GM12878 (cell line): ENCODE results near the gene EMILIN2.

ENCODE experiments used
- POLR2A ChIP-seq: IDR thresholded peaks from 2 replicates; pipeline ENCODE4 v1.6.1; 2011; ENCODE audit warnings: low read depth, mild to moderate bottlenecking, low read length
- TARDBP ChIP-seq: IDR thresholded peaks from 2 replicates; pipeline ENCODE4 v1.6.1; 2016; ENCODE audit warnings: borderline replicate concordance
- TBL1XR1 ChIP-seq: IDR thresholded peaks from 2 replicates; pipeline ENCODE4 v1.6.1; 2012; ENCODE audit warnings: low read depth, low read length, improper control_type of control experiment
- ZNF622 ChIP-seq: fragments of 450-650 bp; IDR thresholded peaks from 2 replicates; pipeline ENCODE4 v1.6.1; 2017; ENCODE audit warnings: mild to moderate bottlenecking, inconsistent platforms
- TF ChIP-seq, protein P1 (sequence below): IDR thresholded peaks from 2 replicates; pipeline ENCODE4 v1.6.1; 2011; ENCODE audit warnings: low read depth, mild to moderate bottlenecking, low read length, moderate library complexity, borderline replicate concordance; ENCODE audit errors: extremely low read depth
- TF ChIP-seq, protein P2 (sequence below): fragments of 450-650 bp; formaldehyde crosslinking; IDR thresholded peaks from 2 replicates; pipeline ENCODE4 v1.4.0; 2022; ENCODE audit warnings: mild to moderate bottlenecking, moderate library complexity
- TF ChIP-seq, protein P3 (sequence below), 3 experiments: IDR thresholded peaks in 2 of 3; conservative IDR thresholded peaks in 1 of 3; 2 replicates each; pipeline ENCODE4 v1.5.1; 2011; ENCODE audit warnings: low read depth in 3 of 3, low read length in 3 of 3, mild to moderate bottlenecking in 3 of 3, control low read depth in 2 of 3, moderate library complexity in 2 of 3, inconsistent platforms in 1 of 3, mixed read lengths in 1 of 3; ENCODE audit not compliant: control insufficient read depth in 2 of 3, insufficient read depth in 1 of 3; ENCODE audit errors: extremely low read depth in 1 of 3
- TF ChIP-seq, protein P4 (sequence below): fragments of 450-650 bp; IDR thresholded peaks from 2 replicates; pipeline ENCODE4 v1.6.1; 2016; ENCODE audit warnings: mild to moderate bottlenecking, moderate library complexity, borderline replicate concordance

DNA sequence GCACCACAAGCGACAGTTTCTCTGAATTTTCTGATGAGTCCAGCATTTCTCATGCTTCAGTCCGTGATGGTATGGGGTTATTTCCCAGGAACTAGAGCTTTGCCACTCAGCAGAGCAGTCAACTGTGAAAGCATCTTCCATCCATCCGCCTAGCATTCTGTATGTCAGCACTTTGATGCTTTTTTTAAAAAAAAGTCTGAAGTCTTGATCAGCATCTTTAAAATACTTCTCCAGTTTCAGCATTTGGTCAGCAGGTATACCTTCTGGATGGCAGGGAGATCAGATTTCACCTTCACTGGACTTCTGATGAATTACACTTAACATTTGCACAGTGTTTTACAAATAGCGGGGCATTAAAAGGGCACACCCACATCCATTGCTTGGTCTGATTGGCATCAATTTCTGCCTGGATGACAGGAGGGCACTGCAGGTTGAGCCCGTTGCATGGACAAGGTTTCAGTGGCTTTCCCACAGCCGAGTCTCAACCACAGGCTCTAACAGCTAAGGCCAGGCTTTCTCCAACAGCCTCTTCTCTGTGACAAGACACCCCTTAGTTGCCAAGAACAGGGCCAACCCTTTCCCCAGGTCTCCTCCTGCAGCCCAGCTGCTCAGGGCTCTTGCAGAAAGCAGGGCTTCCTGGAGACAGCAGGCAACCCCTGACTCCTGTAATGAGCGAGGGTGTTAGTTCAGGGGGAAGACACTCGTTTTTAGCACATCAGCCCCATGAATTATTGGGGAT, 54.0 kb downstream of the EMILIN2 start:
- TF ChIP-seq, protein P1, sequence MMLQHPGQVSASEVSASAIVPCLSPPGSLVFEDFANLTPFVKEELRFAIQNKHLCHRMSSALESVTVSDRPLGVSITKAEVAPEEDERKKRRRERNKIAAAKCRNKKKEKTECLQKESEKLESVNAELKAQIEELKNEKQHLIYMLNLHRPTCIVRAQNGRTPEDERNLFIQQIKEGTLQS = no peak
- TF ChIP-seq, protein P2, sequence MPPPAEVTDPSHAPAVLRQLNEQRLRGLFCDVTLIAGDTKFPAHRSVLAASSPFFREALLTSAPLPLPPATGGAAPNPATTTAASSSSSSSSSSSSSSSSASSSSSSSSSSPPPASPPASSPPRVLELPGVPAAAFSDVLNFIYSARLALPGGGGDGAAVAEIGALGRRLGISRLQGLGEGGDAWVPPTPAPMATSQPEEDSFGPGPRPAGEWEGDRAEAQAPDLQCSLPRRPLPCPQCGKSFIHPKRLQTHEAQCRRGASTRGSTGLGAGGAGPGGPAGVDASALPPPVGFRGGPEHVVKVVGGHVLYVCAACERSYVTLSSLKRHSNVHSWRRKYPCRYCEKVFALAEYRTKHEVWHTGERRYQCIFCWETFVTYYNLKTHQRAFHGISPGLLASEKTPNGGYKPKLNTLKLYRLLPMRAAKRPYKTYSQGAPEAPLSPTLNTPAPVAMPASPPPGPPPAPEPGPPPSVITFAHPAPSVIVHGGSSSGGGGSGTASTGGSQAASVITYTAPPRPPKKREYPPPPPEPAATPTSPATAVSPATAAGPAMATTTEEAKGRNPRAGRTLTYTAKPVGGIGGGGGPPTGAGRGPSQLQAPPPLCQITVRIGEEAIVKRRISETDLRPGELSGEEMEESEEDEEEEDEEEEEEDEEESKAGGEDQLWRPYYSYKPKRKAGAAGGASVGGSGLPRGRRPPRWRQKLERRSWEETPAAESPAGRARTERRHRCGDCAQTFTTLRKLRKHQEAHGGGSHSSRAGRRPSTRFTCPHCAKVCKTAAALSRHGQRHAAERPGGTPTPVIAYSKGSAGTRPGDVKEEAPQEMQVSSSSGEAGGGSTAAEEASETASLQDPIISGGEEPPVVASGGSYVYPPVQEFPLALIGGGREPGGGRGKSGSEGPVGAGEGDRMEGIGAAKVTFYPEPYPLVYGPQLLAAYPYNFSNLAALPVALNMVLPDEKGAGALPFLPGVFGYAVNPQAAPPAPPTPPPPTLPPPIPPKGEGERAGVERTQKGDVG (CRISPR knock-in tag) = no peak
- TF ChIP-seq TBL1XR1 = no peak
- TF ChIP-seq POLR2A = no peak
- TF ChIP-seq, protein P3, sequence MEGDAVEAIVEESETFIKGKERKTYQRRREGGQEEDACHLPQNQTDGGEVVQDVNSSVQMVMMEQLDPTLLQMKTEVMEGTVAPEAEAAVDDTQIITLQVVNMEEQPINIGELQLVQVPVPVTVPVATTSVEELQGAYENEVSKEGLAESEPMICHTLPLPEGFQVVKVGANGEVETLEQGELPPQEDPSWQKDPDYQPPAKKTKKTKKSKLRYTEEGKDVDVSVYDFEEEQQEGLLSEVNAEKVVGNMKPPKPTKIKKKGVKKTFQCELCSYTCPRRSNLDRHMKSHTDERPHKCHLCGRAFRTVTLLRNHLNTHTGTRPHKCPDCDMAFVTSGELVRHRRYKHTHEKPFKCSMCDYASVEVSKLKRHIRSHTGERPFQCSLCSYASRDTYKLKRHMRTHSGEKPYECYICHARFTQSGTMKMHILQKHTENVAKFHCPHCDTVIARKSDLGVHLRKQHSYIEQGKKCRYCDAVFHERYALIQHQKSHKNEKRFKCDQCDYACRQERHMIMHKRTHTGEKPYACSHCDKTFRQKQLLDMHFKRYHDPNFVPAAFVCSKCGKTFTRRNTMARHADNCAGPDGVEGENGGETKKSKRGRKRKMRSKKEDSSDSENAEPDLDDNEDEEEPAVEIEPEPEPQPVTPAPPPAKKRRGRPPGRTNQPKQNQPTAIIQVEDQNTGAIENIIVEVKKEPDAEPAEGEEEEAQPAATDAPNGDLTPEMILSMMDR (IDR thresholded peaks at IDR 0.05 in 2 of 3, conservative IDR thresholded peaks at IDR 0.05 in 1 of 3; ENCODE audit: control insufficient read depth in 2 of 3, extremely low read depth in 1 of 3, insufficient read depth in 1 of 3, low read depth in 3 of 3, low read length in 3 of 3) = no peak
- no peak for TF ChIP-seq TARDBP
- no peak for TF ChIP-seq ZNF622
- TF ChIP-seq, protein P4, sequence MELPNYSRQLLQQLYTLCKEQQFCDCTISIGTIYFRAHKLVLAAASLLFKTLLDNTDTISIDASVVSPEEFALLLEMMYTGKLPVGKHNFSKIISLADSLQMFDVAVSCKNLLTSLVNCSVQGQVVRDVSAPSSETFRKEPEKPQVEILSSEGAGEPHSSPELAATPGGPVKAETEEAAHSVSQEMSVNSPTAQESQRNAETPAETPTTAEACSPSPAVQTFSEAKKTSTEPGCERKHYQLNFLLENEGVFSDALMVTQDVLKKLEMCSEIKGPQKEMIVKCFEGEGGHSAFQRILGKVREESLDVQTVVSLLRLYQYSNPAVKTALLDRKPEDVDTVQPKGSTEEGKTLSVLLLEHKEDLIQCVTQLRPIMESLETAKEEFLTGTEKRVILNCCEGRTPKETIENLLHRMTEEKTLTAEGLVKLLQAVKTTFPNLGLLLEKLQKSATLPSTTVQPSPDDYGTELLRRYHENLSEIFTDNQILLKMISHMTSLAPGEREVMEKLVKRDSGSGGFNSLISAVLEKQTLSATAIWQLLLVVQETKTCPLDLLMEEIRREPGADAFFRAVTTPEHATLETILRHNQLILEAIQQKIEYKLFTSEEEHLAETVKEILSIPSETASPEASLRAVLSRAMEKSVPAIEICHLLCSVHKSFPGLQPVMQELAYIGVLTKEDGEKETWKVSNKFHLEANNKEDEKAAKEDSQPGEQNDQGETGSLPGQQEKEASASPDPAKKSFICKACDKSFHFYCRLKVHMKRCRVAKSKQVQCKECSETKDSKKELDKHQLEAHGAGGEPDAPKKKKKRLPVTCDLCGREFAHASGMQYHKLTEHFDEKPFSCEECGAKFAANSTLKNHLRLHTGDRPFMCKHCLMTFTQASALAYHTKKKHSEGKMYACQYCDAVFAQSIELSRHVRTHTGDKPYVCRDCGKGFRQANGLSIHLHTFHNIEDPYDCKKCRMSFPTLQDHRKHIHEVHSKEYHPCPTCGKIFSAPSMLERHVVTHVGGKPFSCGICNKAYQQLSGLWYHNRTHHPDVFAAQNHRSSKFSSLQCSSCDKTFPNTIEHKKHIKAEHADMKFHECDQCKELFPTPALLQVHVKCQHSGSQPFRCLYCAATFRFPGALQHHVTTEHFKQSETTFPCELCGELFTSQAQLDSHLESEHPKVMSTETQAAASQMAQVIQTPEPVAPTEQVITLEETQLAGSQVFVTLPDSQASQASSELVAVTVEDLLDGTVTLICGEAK = no peak
